NCI-H526 (cell line): Measurements from ENCODE around the gene ADAM21.
A peak's percentile ranks its signal among the peaks of the same experiment; 100 is the strongest.
"Not testable (repeated sequence)": the region's sequence is repeated elsewhere in the genome, so short reads cannot be mapped to it uniquely, and the experiment has no call there.

Source experiments
- DNase-seq, 2 experiments: peaks; one replicate each; lab custom pipeline; 2025; lab: John Stamatoyannopoulos, UW

ADAM21 gene

DNA sequence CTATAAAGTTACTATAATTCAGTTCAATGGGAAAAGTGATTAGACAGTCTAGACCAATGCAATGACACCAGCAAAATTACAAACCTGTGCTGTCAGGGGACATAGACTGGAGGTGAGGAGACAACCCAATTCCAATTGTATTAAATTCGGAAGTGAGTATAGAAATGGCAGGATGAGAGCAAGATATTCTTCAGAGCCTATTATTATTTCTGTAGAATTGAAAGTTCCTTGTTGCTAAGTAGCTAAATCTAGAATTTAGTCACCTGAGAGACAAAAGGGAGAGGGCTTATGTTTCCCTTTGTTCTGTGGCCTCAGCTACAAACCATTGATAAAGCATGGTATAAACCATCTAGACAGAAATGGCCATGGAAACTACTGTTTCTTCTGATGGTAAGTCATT, at the start of gene ADAM21:
Gene ADAM21, plus strand, starts transcription at position 301 of the 400 bp plus-strand sequence. CDS start 5,326 bp downstream, outside the sequence.
- no peak for DNase-seq

DNA sequence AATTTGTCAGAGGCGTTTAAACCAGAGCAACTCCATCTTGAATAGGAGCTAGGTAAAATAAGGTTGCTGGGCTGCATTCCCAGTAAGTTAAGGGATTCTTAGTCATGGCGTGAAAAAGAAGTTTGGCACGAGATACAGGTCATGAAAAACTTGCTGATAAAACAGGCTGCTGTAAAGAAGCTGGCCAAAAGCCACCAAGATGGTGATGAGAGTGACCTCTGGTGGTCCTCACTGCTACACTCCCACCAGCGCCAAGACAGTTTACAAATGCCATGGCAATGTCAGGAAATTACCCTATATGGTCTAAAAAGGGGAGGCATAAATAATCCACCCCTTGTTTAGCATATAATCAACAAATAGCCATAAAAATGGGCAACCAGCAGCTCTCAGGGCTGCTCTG, 48.6 kb upstream of the ADAM21 start:
- not testable (repeated sequence) for DNase-seq

DNA sequence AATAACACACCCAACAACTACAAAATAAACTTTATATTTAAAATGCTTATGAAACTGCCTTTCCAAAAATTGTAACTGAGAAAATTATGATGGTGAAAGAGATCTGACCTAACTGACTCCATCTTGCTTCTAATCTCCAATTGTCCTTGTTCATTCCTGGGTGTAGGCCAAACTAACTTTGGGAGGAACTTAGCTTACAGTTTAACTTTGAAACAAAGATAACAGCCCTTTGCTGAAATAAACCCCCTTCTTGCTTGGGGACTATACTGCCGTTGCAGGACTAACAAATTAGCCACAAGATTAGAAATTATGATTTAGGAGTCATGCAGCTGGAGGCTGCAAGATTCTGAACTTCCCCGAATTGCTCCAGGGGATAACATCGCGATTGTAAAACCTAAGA, 45.8 kb upstream of the ADAM21 start:
- not testable (repeated sequence) for DNase-seq

DNA sequence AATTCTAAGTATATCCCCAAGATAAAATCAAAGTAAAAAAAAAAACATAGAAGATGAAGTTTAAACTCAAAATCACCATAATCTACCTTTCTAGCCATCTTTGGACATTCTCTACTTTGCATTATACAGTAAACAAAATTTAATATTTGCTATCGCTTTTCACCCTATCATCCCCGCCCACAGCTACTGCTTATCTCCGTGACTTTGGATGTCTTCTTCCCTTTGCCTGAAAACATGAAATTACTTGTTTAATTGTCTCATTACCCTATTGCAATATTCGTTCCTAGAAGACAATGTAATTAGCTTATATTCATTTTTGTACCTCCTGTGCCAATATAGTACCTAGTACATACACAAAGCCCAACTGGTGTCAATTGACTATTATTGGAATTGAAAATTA, 44.4 kb upstream of the ADAM21 start:
- DNase-seq, result no peak

DNA sequence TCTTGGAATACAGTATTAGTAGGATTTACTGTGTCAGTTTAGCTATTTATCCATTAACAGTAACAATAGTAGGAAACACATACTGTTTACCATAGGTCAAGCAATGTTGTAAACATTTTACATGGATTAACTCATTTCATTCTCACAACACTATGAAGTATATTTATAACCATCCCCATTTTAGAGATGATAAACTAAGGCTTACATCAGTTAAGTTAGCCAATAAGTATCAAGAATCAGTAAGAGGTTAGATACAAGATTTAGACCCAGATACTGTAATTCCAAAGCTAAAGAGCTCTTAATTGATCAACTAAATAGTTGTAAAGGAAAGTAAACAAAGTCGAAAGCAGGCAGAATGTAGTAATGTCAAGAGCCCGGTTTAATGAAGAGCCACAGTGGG, 36.2 kb upstream of the ADAM21 start:
- DNase-seq, result no peak

DNA sequence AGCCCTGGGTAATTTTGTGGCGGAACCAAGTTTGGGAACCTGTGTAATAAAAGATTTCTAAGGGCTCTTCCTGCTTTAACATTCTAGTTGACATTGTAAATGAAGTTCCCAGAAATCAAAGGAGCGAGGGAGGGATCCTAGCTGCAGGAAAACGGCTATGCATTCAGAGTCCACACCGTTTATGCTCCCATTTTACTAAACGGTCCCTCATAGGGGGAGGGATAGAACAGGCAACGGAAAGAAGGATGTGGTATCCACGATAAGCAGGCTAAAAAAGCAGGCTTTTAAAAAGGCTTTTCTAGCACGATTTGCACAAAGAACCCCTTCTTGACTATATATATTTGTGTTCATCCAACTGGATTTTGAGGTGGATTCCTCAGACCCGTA, 35.6 kb upstream of the ADAM21 start:
- peak in 1 of 2 experiments; percentile 47 for DNase-seq

DNA sequence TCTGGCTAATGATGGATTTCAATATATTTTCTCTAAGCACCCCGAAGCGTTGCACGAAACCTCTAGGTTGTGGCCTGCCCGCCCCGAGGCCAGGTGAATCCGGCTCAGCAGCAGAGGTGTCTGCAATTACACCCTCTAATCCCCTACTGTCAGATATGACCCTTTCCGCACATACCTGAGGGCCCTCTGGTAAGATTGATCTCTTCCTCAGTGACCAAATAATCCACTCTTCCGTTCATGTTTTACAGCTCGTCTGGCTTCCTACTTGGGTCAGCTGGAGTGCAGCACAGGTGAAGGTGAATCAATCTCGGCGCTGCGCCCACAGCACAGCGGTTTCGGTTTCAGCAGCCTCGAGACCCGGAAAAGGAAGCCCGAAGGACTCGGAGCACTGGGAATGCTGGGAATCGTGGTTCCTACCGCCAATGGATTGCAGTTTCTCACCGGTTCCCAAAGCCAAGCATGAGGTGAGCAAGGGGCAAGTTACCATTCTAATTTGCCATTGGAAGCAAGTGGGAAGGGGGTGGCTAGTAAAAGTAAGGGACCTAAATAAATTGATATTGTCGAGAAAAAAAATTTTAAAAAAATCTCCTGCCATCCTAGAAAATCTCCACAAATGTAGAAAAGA, 35.1 kb upstream of the ADAM21 start, which contains the start of gene SYNJ2BP:
Gene SYNJ2BP, minus strand, starts transcription at position 366 of the 625 bp plus-strand sequence. Its CDS starts 127 bp downstream, at position 239.
- peak; percentile 80 to 93 for DNase-seq

DNA sequence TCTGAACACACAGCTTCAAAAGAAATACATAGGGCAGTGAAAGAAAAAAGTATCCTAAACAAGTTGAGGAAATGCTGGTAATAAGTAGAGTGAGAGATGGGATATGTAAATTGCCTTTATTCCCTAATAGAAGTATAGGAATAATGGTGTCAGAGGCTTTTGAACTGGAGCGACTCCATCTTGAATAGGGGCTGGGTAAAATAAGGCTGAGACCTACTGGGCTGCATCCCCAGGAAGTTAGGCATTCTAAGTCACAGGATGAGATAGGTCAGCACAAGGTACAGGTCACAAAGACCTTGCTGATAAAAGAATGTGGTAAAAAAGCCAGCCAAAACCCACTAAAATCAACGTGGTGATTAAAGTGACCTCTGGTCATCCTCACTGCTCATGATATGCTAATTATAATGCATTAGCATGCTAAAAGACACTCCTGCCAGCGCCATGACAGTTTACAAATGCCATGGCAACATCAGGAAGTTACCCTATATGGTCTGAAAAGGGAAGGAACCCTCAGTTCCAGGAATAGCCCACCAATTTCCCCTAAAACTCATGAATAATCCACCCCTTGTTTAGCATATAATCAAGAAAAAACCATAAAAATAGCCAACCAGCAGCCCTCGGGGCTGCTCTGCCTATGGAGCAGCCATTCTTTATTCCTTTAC, 32.6 kb upstream of the ADAM21 start:
- DNase-seq, result not testable (repeated sequence)

DNA sequence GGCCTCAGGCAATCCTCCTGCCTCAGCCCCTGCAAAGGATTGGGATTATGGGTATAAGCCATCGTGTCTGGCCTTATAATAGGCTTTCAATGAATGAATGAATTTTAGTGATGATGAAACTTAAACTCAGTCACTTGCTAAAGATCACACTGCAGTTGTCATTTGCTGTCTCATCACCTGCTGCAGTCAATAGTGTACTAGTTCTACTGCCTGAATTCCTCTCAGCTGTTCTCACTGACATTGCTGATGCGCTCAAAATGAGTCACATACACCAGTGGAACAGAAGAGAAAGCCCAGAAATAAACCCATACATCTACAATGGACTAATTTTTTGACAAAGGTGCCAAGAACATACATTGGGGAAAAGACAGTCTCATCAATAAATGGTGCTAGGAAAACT, 29.4 kb upstream of the ADAM21 start:
- DNase-seq, result no peak

DNA sequence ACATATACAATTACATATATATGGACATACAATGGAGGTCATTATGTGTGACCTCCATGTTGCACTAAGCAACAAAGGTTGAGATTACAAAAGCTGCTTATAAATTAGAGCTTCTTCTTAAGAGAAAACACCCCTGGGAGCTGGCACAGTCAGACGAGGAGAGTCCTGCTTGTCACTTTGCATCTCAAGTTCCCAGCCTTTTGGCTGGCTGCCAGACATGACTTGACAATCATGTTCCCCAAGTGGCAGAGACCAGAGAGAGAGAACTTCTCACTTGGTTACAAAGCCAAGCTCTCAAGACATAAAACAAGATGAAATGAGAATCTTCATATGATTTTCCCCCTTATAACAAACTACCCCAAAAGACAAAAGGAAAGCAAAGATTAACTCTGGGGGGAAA, 26.6 kb upstream of the ADAM21 start:
- no peak for DNase-seq

DNA sequence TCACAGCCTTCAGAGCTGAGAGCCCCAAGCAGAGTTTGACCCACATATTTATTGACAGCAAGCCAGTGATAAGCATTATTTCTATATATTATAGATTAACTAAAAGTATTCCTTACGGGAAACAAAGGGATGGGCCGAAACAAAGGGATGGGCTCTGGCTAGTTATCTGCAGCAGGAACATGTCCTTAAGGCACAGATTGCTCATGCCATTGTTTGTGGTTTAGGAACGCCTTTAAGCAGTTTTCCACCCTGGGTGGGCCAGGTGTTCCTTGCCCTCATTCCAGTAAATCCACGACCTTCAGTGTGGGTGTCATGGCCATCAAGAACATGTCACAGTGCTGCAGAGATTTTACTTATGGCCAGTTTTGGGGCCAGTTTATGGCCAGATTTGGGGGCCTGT, 25.4 kb upstream of the ADAM21 start:
- DNase-seq, result not testable (repeated sequence)

DNA sequence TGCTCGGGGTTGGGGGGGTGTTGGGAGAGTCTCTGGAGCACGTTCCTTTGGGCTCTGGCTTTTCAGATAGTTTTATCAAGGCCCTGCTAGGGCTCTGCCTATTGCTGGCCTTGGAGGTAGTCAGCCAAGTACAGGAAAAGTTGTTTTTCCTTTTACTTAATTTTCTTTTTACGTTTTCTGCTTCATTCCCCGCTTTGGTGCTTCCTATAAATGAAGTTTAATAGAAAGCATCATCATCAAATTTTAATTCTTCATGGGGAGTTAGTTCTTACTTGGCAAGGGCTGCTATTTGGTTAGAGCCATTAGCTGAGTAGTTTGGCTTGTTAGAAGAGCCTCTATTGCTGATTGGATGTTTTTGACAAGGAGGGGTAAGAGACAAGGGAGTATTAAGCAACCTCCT, 15.1 kb upstream of the ADAM21 start:
- DNase-seq, result no peak

DNA sequence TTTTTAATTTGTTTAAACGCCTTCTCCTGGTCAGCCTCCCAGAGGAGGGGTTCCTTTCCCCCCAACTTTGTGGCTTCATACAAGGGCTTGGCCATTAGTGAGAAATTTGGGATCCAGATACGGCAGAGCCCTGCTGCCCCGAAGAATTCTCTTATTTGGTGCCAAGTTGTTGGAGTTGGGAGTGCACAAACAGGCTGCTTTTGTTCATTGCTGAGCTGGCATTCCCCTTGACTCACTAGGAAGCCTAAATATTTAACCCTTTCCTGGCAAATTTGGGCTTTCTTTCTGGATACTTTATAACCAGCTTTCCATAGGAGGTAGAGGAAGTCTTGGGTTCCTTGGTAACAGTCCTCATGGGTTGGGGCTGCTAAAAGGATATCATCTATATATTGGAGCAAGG, 10.3 kb upstream of the ADAM21 start:
- DNase-seq, result no peak

DNA sequence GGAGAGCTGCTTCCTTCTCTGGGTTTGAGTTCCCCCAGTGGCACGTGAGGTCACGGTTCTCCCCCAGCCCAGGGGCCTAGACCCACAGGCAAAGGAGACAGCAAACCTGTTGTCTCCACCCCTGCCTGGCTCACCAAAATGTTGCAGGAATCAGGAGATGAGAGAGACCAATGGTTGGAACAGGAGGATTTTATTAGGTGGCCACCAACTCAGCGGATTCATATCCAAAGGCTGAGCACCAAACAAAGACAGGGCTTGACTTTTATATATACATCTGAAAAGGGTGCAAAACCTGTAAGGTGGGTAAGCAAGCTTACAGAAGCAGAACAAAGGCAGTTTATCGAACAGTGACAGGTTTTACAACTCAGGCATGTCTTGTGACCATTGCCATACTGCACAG, 9.2 kb upstream of the ADAM21 start:
- no peak for DNase-seq

DNA sequence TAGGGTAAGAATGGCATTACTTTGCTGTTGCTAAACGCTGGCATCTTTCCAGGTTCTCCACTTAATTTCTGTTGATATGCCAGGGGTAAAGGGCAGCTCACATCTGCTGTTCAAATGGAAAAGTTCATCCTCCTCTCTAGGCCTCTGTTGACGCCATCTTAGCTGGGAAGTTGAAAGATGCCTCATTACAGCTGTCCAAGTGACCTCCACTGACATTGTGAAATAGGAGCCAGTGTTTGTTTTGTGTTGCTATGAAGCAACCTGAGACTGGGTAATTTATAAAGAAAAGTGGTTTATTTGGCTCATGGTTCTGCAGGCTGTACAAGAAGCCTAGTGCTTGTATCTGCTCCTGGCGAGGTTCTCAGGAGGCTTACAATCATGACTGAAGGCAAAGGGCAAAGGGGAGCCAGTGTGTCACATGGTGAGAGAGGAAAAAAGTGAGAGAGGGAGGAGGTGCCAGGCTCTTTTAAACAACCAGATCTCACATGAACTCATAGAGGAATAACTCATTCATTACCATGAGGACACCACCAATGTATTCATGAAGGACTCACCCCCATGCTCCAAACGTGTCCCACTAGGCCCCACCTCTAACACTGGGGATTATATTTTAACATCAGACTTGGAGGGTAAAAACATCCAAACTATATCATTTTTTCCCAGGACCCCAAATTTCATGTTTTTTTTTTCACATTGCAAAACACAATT, 3.2 kb upstream of the ADAM21 start:
- DNase-seq, result no peak

DNA sequence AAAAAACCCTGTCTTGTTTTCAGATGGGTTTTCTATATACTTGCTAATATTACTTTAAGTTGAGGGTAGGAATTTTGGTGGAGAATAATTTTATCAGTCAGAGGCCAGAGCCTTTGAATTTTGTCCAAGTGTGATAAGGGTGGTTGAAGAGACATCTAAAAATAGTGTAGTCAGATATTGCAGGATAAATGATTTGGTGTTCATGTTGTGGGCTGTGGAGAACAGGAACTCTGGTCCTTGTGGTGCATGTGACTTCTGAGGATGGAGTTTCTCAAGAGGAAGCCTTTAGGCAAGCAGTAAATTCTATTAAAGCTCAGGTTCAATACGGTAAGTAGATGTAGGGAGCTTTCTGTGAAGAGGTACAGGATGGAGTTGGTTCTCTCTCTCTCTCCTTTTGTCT, 2.8 kb downstream of the ADAM21 start:
- no peak for DNase-seq

DNA sequence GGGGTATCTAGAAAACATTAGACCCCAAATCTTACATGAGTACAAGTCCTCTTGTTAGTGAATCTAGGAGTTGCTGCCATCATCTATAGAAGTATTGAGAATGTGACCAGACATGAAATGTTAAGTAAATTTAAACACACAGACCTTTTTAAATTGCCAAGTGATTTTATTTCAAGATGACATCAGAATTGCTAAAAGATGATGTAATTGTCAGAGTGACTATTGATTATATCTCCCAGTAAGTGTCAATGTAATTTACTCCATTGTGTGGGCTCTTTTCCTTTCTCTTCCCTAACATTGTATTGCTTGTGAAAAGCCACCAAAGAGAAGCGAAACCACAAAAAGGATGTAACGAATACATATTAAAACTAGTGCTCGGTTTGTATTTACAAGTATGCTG, 16.8 kb downstream of the ADAM21 start:
- no peak for DNase-seq

DNA sequence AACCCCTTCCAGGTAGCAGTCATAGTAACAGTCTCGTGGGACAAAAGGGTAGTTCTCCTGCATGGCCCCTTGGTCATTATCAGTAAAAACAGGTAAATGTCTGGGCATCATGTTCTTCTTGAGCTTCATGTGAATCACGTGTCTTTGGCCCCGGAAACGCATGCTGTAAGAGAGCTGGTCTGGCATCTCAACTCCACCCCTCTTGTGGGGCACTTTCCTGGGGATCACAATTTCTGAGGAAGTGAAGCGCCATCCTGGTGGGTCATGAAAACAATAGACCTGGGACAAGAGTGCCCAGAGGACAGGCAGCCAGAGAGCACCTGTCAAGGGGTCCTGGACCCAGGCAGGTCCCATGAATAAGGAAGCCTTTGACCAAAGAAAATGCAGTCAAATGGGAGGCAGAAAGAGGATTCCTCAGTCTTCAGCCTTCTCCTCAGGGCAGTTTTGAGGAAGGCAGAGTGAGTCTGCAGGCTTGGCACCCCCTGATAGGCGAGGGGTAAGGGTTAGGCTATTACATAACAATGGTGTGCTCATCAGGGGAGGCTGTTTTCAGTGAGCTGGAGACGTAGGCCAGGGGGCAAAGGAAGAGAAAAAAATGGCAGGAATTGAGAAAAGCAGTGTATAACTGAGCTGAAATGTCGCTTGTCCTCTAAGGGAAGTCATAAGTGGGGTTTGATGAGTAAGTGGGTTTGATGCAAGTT, 19.0 kb downstream of the ADAM21 start:
- DNase-seq, result not testable (repeated sequence)

DNA sequence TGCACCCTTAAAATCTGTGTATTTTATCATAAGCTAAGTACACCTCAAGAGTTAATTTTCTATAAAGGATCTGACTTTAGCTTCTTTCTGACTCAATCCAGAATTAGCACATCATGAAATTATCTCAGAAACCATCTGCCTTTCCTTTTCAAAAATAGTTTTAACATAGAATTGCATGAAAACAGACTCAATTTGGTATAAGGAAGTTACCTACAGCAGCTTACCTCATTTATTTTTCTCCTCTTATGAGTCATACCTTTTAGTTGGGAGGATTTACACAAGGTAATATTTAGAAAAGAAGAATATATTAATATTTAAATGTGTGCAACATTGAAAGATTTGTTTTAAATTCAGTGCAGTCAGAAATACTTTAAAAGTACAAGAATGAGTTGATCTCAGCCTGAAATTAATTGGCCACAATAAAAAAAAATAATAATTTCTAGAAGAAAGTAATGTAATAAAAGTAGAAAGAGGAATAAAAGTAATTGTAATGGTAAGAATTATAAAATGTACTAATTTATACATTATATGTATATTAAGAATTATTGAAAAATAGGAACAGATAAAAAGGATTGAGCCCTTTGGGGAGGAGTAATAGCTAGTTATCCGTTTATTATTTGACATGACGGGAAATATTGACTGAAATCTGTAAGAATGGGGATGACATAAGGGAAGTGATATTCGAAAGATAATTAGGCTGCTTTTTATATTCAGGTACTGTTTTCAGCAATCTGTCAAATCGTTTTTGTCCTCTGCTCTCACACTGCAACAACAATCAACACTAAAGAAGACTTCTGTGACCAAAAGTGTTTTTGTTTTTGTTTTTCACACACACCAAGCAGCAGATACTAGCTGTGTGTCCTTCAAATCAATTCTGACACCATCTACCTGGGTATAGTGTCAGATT, 20.5 kb downstream of the ADAM21 start:
- no peak for DNase-seq

DNA sequence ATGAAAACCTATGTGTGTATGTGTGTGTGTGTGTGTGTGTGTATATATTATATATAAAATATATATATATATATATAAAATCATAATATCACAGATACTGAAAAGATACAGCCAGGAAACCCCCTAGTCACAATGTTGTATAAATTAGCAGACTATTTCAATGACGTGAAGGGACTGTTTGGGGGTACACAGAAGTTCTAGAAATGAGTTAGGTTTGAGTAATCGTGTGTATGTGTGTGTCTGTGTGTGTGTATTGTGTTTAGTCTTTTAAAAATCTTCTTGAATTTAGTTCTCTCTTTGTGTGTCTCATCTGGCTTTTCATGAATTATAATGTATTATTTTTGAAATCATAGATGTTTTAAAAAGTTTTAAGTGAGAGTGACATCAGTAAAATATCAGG, 21.9 kb downstream of the ADAM21 start:
- no peak for DNase-seq

DNA sequence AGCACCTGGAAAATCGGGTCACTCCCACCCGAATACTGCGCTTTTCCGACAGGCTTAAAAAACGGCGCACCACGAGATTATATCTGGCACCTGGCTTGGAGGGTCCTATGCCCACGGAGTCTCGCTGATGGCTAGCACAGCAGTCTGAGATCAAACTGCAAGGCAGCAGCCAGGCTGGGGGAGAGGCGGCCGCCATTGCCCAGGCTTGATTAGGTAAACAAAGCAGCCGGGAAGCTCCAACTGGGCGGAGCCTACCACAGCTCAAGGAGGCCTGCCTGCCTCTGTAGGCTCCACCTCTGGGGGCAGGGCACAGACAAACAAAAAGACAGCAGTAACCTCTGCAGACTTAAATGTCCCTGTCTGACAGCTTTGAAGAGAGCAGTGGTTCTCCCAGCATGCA, 23.5 kb downstream of the ADAM21 start:
- peak in 1 of 2 experiments; percentile 1 for DNase-seq
